Lung (tissue), 12 donors: ENCODE results near the gene KPNA6. TPM values are rescaled to one million over a fixed set of nuclear protein-coding genes. Genes with fewer than 3 reads are reported as not detected.

Experiments used
- ATAC-seq: fragments of 200-7000 bp; cut with Tn5 transposase; one replicate; pipeline ENCODE4 v1.9.1; 2020; ENCODE audit warnings: moderate number of reproducible peaks; ENCODE audit not compliant: insufficient read depth, low FRiP score
- DNase-seq, 3 donors: peaks; one replicate each; pipeline ENCODE4 v3.0.0-alpha.2; 2013 to 2017
- H3K27ac ChIP-seq, 2 donors: one replicate each; pipeline ENCODE4 v1.5.1; 2013; ENCODE audit warnings: mild to moderate bottlenecking in 2 of 2, moderate library complexity in 2 of 2, control low read depth in 1 of 2, inconsistent platforms in 1 of 2, low read depth in 1 of 2, low read length in 1 of 2
- H3K27me3 ChIP-seq, 3 donors: one replicate each; pipeline ENCODE4 v1.5.1; 2013; ENCODE audit warnings: low read length in 2 of 3; ENCODE audit not compliant: control insufficient read depth in 3 of 3, insufficient read depth in 3 of 3
- H3K36me3 ChIP-seq, 4 donors: one replicate each; pipeline ENCODE4 v1.5.1; 2013; ENCODE audit warnings: low read length in 4 of 4, mild to moderate bottlenecking in 1 of 4, moderate library complexity in 1 of 4; ENCODE audit not compliant: control insufficient read depth in 4 of 4, insufficient read depth in 4 of 4
- H3K4me1 ChIP-seq, 5 donors: one replicate each; pipeline ENCODE4 v1.5.1; 2013; ENCODE audit warnings: low read length in 5 of 5, mild to moderate bottlenecking in 2 of 5, moderate library complexity in 1 of 5; ENCODE audit not compliant: control insufficient read depth in 5 of 5, insufficient read depth in 5 of 5
- H3K4me3 ChIP-seq: one replicate; pipeline ENCODE4 v1.5.1; 2013; ENCODE audit warnings: mild to moderate bottlenecking, control low read depth, moderate library complexity
- H3K9ac ChIP-seq, 2 donors: one replicate each; pipeline ENCODE4 v1.5.1; 2013; ENCODE audit warnings: low read length in 2 of 2, control low read depth in 1 of 2; ENCODE audit not compliant: insufficient read depth in 1 of 2
- H3K9me3 ChIP-seq, 4 donors: one replicate each; pipeline ENCODE4 v1.5.1; 2013; ENCODE audit warnings: low read length in 3 of 4, mild to moderate bottlenecking in 1 of 4, moderate library complexity in 1 of 4; ENCODE audit not compliant: control insufficient read depth in 4 of 4, insufficient read depth in 3 of 4
- CTCF ChIP-seq: IDR thresholded peaks from 2 replicates; pipeline ENCODE4 v1.5.1; 2012; ENCODE audit warnings: mild to moderate bottlenecking; ENCODE audit errors: control extremely low read depth, extremely low read depth
- WGBS, 2 donors: extraction: QIAGEN DNeasy Blood & Tissue Kit; methylation state at CpG; one replicate each; pipeline ENCODE4 v1.1.7; 2013; 5-methylcytosine and 5-hydroxymethylcytosine counted together
- polyA plus RNA-seq, 2 donors: library from polyadenylated mRNA; stranded (reverse); fragments of 200-250 nt; gene quantifications; one replicate each; pipeline ENCODE4 v1.2.1, GENCODE V29; 2013
- total RNA-seq, 2 donors: library from RNA; depleted of rRNA in 1 of 2; stranded (reverse); fragments of >200 nt in 1 of 2; gene quantifications; one replicate each; pipeline ENCODE4 v1.2.1, GENCODE V29; 2014 to 2021
- donor health status: control.
- donor health status: control.
- donor health status: Bipolar disorder and iron deficiency.
- donor health status: healthy.
- donor health status: DM: yes; HTN: yes; CAD: no.

Gene KPNA6
- total and polyA plus RNA-seq, 4 donors, result 7.9 to 54.0 (median 23.2) TPM

DNA sequence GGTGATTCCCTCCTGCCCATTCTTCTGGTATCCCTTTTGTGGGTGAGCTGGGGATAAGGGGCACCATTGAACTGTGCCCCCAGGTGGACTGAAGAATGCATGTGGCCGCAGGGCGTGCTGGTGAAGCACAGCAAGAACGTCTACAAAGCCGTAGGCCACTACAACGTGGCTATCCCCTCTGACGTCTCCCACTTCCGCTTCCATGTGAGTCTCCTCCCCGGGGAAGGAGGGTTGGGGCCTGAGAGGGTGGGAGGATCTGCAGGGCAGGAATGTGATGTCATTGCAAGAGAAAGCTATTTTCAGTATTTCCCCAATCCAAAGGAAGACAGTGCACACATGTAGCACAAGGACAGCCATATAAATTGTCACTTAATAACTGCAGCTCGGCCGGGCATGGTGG is 7.5 kb upstream of the KPNA6 start:
- 89 to 90% methylated on average over 10 of the region's 10 CpGs for WGBS, 2 donors
- no peak for DNase-seq

GRCh38 chr1:32100807-32101708 is 6.8 kb upstream of the KPNA6 start:
- WGBS, 2 donors, result 89 to 92% methylated on average over 9 of the region's 9 CpGs
- no peak for TF ChIP-seq CTCF
- Histone ChIP-seq H3K36me3 (peaks cover 7 to 22% (median 11%) of the 10 kb centered on the region in 4 donors), H3K9ac (no peak overlapping the region), H3K4me3 (no peak overlapping the region), H3K4me1 (no peaks in the 10 kb centered on the region), H3K27me3 (no peaks in the 10 kb centered on the region), H3K9me3 (no peaks in the 10 kb centered on the region), H3K27ac (no peak overlapping the region)
- ATAC-seq (no peak), DNase-seq (no peak)

More for the DNA sequence above, 7.5 kb upstream of the KPNA6 start:
- TF ChIP-seq CTCF, result no peak
- Histone ChIP-seq H3K36me3 (peaks cover 9 to 29% (median 18%) of the 10 kb centered on the region in 4 donors), H3K27ac (no peak overlapping the region), H3K27me3 (no peaks in the 10 kb centered on the region), H3K9ac (no peak overlapping the region), H3K4me3 (no peak overlapping the region), H3K4me1 (no peaks in the 10 kb centered on the region), H3K9me3 (no peaks in the 10 kb centered on the region)
- no peak for ATAC-seq

- H3K4me1 ChIP-seq, result peaks cover 0 to 5% (median 1%) of the 10 kb centered on the region in 5 donors
- WGBS, 2 donors, result 78 to 82% methylated on average over 4 of the region's 4 CpGs
- H3K27me3 ChIP-seq, result no peaks in the 10 kb centered on the region
- TF ChIP-seq CTCF, result no peak
- DNase-seq, result no peak
- ATAC-seq, result no peak
- no peak overlapping the region for H3K9ac ChIP-seq
- H3K36me3 ChIP-seq, result peaks cover 3 to 15% (median 8%) of the 10 kb centered on the region in 4 donors
- no peak overlapping the region for H3K4me3 ChIP-seq
- H3K27ac ChIP-seq, result no peak overlapping the region
- H3K9me3 ChIP-seq, result no peaks in the 10 kb centered on the region
These were observed 3.7 kb upstream of the KPNA6 start for GRCh38 chr1:32104127-32104526.
